HepG2 (cell line): ENCODE measurements around the gene CD79A. TPM values are rescaled to one million over a fixed set of nuclear protein-coding genes. Genes with fewer than 3 reads are reported as not detected.
A peak's percentile ranks its signal among the peaks of the same experiment; 100 is the strongest.

Experiments
- CREM ChIP-seq, 2 experiments: sonication (generic) in 1 of 2; formaldehyde crosslinking in 1 of 2; IDR thresholded peaks; 2 replicates each; pipeline versions ENCODE4 v1.4.0 to v1.6.1; 2016 to 2020; ENCODE audit warnings: antibody characterized with exemption in 1 of 2, mild to moderate bottlenecking in 1 of 2, missing genetic modification reagents in 1 of 2
- SATB2 ChIP-seq: sonication (generic); formaldehyde crosslinking; IDR thresholded peaks from 2 replicates; pipeline ENCODE4 v1.5.0; 2020; ENCODE audit warnings: missing genetic modification reagents
- SIN3A ChIP-seq: IDR thresholded peaks from 2 replicates; pipeline ENCODE4 v1.6.1; 2011; ENCODE audit warnings: low read depth, mild to moderate bottlenecking, control low read depth, low read length, borderline replicate concordance
- SKI ChIP-seq: fragments of 450-650 bp; IDR thresholded peaks from one replicate; pipeline ENCODE4 v1.6.1; 2018; ENCODE audit warnings: mild to moderate bottlenecking; ENCODE audit not compliant: partially characterized antibody
- SMAD3 ChIP-seq: sonication (generic); formaldehyde crosslinking; IDR thresholded peaks from 2 replicates; pipeline ENCODE4 v1.4.0; 2020; ENCODE audit warnings: missing genetic modification reagents
- SMARCE1 ChIP-seq: fragments of 450-650 bp; IDR thresholded peaks from 2 replicates; pipeline ENCODE4 v1.6.1; 2017; ENCODE audit warnings: borderline replicate concordance
- TIGD3 ChIP-seq: sonication (generic); formaldehyde crosslinking; IDR thresholded peaks from 2 replicates; pipeline ENCODE4 v1.5.1; 2020; ENCODE audit warnings: mild to moderate bottlenecking, missing genetic modification reagents, borderline replicate concordance
- ZNF142 ChIP-seq: sonication (generic); formaldehyde crosslinking; IDR thresholded peaks from 2 replicates; pipeline ENCODE4 v1.4.0; 2020; ENCODE audit warnings: missing genetic modification reagents
- ZNF230 ChIP-seq: sonication (generic); formaldehyde crosslinking; IDR thresholded peaks from 2 replicates; pipeline ENCODE4 v1.4.0; 2020; ENCODE audit warnings: mild to moderate bottlenecking, missing genetic modification reagents
- ZNF670 ChIP-seq: sonication (generic); formaldehyde crosslinking; IDR thresholded peaks from 2 replicates; pipeline ENCODE4 v1.8.0; 2022; ENCODE audit warnings: mild to moderate bottlenecking, missing genetic modification reagents, borderline replicate concordance
- polyA plus RNA-seq, 8 experiments: library from polyadenylated mRNA; depleted of rRNA in 3 of 8; stranded (reverse) in 7 of 8; unstranded in 1 of 8; fragments of >200 nt; fragmentation: Illumina TruSeq in 4 of 8; extraction: Trizol in 4 of 8; gene quantifications; 2 replicates each; pipeline versions ENCODE4 v1.2.1 to v1.2.3, GENCODE V29; 2011 to 2016; ENCODE audit warnings: low read depth in 4 of 8, missing spikeins in 1 of 8, mixed read lengths in 1 of 8; ENCODE audit not compliant: insufficient read depth in 1 of 8
- total RNA-seq, 5 experiments: library from RNA; depleted of rRNA; stranded (reverse); fragments of >200 nt; fragmentation: Illumina TruSeq; extraction: Trizol; gene quantifications; 2 replicates each; pipeline ENCODE4 v1.2.3, GENCODE V29; 2016; ENCODE audit warnings: low read depth in 1 of 5
- TF ChIP-seq, protein P1 (sequence below): sonication (generic); formaldehyde crosslinking; IDR thresholded peaks from 2 replicates; pipeline ENCODE4 v1.4.0; 2020; ENCODE audit warnings: missing genetic modification reagents
- TF ChIP-seq, protein P2 (sequence below): sonication (generic); formaldehyde crosslinking; IDR thresholded peaks from 2 replicates; pipeline ENCODE4 v1.9.0; 2021; ENCODE audit warnings: missing genetic modification reagents, borderline replicate concordance

The CD79A gene
- total and polyA plus RNA-seq, 2 of the 13 experiments (the other 11 are each of a cell fraction or from before 2014, with no cell fraction given): 0.24 to 0.33 TPM

DNA sequence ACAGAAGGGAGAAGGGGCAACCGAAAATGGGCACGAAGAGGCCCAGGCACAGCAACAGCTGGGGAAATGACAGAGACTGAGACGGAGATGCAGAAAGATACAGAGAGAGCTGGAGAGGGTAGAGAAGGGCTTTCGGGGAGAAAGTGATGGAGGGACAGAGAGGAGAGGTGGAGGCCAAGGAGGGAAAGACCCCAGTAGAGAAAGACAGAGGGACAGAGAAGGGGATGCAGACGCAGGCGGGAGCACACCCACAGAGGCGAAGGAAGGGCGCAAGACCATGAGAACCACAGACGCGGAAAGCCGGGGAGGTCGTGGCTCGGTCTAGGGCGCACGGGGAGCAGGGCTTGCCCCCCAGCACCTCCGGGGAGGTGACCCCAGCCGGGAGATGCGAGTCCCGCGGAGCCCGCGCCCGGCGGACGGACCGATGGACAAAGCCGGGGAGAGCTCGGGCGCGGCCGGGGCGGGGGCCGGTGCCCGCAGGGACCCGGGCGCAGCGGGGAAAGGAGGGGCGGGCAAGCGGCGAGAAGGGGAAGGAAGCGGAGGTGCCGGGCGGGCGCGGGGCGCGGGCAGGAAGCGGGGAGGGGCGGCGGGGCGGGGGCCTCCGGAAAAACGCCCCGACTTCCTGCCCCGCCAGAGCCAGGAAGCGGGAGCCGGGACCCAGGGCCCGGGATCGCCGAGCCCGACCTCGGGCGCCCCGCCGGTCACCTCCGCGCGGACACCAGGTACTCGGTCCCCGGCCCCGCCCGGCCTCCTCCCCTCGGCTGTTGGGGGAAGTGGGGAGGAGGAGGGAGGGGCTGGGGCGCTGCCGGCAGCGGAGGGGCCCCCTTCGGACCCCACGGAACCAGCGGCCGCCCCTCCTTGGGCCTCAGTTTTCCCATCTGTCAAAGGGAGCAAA is 5.7 kb downstream of the CD79A start, which contains the start of gene ARHGEF1 (continued):
- TF ChIP-seq, protein P1, sequence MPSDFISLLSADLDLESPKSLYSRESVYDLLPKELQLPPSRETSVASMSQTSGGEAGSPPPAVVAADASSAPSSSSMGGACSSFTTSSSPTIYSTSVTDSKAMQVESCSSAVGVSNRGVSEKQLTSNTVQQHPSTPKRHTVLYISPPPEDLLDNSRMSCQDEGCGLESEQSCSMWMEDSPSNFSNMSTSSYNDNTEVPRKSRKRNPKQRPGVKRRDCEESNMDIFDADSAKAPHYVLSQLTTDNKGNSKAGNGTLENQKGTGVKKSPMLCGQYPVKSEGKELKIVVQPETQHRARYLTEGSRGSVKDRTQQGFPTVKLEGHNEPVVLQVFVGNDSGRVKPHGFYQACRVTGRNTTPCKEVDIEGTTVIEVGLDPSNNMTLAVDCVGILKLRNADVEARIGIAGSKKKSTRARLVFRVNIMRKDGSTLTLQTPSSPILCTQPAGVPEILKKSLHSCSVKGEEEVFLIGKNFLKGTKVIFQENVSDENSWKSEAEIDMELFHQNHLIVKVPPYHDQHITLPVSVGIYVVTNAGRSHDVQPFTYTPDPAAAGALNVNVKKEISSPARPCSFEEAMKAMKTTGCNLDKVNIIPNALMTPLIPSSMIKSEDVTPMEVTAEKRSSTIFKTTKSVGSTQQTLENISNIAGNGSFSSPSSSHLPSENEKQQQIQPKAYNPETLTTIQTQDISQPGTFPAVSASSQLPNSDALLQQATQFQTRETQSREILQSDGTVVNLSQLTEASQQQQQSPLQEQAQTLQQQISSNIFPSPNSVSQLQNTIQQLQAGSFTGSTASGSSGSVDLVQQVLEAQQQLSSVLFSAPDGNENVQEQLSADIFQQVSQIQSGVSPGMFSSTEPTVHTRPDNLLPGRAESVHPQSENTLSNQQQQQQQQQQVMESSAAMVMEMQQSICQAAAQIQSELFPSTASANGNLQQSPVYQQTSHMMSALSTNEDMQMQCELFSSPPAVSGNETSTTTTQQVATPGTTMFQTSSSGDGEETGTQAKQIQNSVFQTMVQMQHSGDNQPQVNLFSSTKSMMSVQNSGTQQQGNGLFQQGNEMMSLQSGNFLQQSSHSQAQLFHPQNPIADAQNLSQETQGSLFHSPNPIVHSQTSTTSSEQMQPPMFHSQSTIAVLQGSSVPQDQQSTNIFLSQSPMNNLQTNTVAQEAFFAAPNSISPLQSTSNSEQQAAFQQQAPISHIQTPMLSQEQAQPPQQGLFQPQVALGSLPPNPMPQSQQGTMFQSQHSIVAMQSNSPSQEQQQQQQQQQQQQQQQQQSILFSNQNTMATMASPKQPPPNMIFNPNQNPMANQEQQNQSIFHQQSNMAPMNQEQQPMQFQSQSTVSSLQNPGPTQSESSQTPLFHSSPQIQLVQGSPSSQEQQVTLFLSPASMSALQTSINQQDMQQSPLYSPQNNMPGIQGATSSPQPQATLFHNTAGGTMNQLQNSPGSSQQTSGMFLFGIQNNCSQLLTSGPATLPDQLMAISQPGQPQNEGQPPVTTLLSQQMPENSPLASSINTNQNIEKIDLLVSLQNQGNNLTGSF (CRISPR knock-in tag): no peak
- no peak for TF ChIP-seq SIN3A
- TF ChIP-seq ZNF230 (CRISPR knock-in tag): 0 out of 2 replicates have a peak, but pooled peaks have one; percentile 31
- no peak for TF ChIP-seq SATB2 (CRISPR knock-in tag)
- TF ChIP-seq CREM (IDR thresholded peaks at IDR 0.05): no peak
- no peak for TF ChIP-seq CREM (CRISPR knock-in tag; IDR thresholded peaks at IDR 0.05)
- no peak for TF ChIP-seq SMAD3 (CRISPR knock-in tag)
- TF ChIP-seq SKI: no peak
- TF ChIP-seq, protein P2, sequence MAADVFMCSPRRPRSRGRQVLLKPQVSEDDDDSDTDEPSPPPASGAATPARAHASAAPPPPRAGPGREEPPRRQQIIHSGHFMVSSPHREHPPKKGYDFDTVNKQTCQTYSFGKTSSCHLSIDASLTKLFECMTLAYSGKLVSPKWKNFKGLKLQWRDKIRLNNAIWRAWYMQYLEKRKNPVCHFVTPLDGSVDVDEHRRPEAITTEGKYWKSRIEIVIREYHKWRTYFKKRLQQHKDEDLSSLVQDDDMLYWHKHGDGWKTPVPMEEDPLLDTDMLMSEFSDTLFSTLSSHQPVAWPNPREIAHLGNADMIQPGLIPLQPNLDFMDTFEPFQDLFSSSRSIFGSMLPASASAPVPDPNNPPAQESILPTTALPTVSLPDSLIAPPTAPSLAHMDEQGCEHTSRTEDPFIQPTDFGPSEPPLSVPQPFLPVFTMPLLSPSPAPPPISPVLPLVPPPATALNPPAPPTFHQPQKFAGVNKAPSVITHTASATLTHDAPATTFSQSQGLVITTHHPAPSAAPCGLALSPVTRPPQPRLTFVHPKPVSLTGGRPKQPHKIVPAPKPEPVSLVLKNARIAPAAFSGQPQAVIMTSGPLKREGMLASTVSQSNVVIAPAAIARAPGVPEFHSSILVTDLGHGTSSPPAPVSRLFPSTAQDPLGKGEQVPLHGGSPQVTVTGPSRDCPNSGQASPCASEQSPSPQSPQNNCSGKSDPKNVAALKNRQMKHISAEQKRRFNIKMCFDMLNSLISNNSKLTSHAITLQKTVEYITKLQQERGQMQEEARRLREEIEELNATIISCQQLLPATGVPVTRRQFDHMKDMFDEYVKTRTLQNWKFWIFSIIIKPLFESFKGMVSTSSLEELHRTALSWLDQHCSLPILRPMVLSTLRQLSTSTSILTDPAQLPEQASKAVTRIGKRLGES (CRISPR knock-in tag): no peak
- TF ChIP-seq SMARCE1: no peak
- TF ChIP-seq TIGD3 (CRISPR knock-in tag): no peak
- TF ChIP-seq ZNF142: no peak
- TF ChIP-seq ZNF670 (CRISPR knock-in tag): 0 out of 2 replicates have a peak, but pooled peaks have one; percentile 23
